GM23338 (cell line): ENCODE measurements around the gene KPNA4. TPM values are rescaled to one million over a fixed set of nuclear protein-coding genes. Genes with fewer than 3 reads are reported as not detected.

Experiments
- ATAC-seq: fragments of 200-7000 bp; cut with Tn5 transposase; 3 replicates; pipeline ENCODE4 v1.9.1; 2020
- DNase-seq: peaks from one replicate; pipeline ENCODE4 v3.0.0-alpha.2; 2015; ENCODE audit warnings: low spot score
- H2AFZ ChIP-seq: fragments of 200-600 bp; sonication (generic); 2 replicates; pipeline ENCODE4 v1.8.0; 2016; ENCODE audit warnings: antibody characterized with exemption, mild to moderate bottlenecking, moderate library complexity
- H3F3A ChIP-seq: fragments of 200-600 bp; sonication (generic); replicated peaks from 2 replicates; pipeline ENCODE4 v1.8.0; 2017; ENCODE audit warnings: antibody characterized with exemption, mixed run types, low read depth
- H3K27ac ChIP-seq: fragments of 200-600 bp; sonication (generic); 2 replicates; pipeline ENCODE4 v1.6.1; 2016; ENCODE audit warnings: low read depth
- H3K27me3 ChIP-seq: fragments of 200-600 bp; sonication (generic); 2 replicates; pipeline ENCODE4 v1.8.0; 2016; ENCODE audit warnings: mild to moderate bottlenecking, mixed run types, moderate library complexity; ENCODE audit not compliant: insufficient read depth
- H3K36me3 ChIP-seq: fragments of 200-600 bp; sonication (generic); 2 replicates; pipeline ENCODE4 v1.8.0; 2016; ENCODE audit warnings: mild to moderate bottlenecking; ENCODE audit not compliant: insufficient read depth
- H3K4me1 ChIP-seq: fragments of 200-600 bp; sonication (generic); 2 replicates; pipeline ENCODE4 v1.8.0; 2016; ENCODE audit warnings: mild to moderate bottlenecking, moderate library complexity; ENCODE audit not compliant: insufficient read depth
- H3K4me2 ChIP-seq: fragments of 200-600 bp; sonication (generic); 2 replicates; pipeline ENCODE4 v1.7.1; 2017; ENCODE audit warnings: mixed run types
- H3K4me3 ChIP-seq: fragments of 200-600 bp; sonication (generic); 2 replicates; pipeline ENCODE4 v1.6.1; 2016; ENCODE audit warnings: mixed run types
- H3K79me2 ChIP-seq: fragments of 200-600 bp; sonication (generic); replicated peaks from 2 replicates; pipeline ENCODE4 v1.8.0; 2017; ENCODE audit warnings: mild to moderate bottlenecking; ENCODE audit not compliant: insufficient read depth
- H3K9me2 ChIP-seq: fragments of 200-600 bp; sonication (generic); 2 replicates; pipeline ENCODE4 v1.8.0; 2017; ENCODE audit not compliant: insufficient read depth
- H4K20me1 ChIP-seq: fragments of 200-600 bp; sonication (generic); replicated peaks from 2 replicates; pipeline ENCODE4 v1.8.0; 2017; ENCODE audit warnings: mild to moderate bottlenecking; ENCODE audit not compliant: insufficient read depth
- H3K27ac Mint-ChIP-seq: 2 replicates; pipeline ENCODE4 v1.8.0; 2020; ENCODE audit warnings: inconsistent platforms, mild to moderate bottlenecking, moderate library complexity, mixed read lengths
- H3K27me3 Mint-ChIP-seq: 3 replicates; pipeline ENCODE4 v1.8.0; 2022; ENCODE audit warnings: low read depth, mild to moderate bottlenecking, moderate library complexity, mixed read lengths, inconsistent platforms; ENCODE audit not compliant: insufficient read depth, poor library complexity
- H3K36me3 Mint-ChIP-seq: 3 replicates; pipeline ENCODE4 v1.8.0; 2021; ENCODE audit warnings: low read depth, mild to moderate bottlenecking, inconsistent platforms, moderate library complexity, mixed read lengths
- H3K4me1 Mint-ChIP-seq: 3 replicates; pipeline ENCODE4 v1.8.0; 2020; ENCODE audit warnings: mild to moderate bottlenecking, inconsistent platforms, mixed read lengths
- H3K4me3 Mint-ChIP-seq: 3 replicates; pipeline ENCODE4 v1.8.0; 2021; ENCODE audit warnings: moderate library complexity, mild to moderate bottlenecking, inconsistent platforms, mixed read lengths
- H3K9me3 Mint-ChIP-seq: 3 replicates; pipeline ENCODE4 v1.8.0; 2020; ENCODE audit warnings: moderate library complexity, mild to moderate bottlenecking, inconsistent platforms, mixed read lengths
- EZH2 ChIP-seq: fragments of 200-600 bp; sonication (generic); IDR thresholded peaks from one replicate; pipeline ENCODE4 v1.8.0; 2017; ENCODE audit warnings: antibody characterized with exemption, mild to moderate bottlenecking, low read depth; ENCODE audit not compliant: unreplicated experiment
- EZH2phosphoT487 ChIP-seq: fragments of 200-600 bp; sonication (generic); IDR thresholded peaks from one replicate; pipeline ENCODE4 v1.8.1; 2018; ENCODE audit warnings: antibody characterized with exemption; ENCODE audit not compliant: unreplicated experiment
- JUNB ChIP-seq: IDR thresholded peaks from one replicate; pipeline ENCODE4 v1.6.1; 2016; ENCODE audit warnings: antibody characterized with exemption; ENCODE audit not compliant: unreplicated experiment
- STAT1 ChIP-seq: IDR thresholded peaks from one replicate; pipeline ENCODE4 v1.6.1; 2016; ENCODE audit warnings: antibody characterized with exemption; ENCODE audit not compliant: unreplicated experiment
- ZNF114 ChIP-seq: fragments of 250-450 bp; sonication (Bioruptor Pico); IDR thresholded peaks from 2 replicates; pipeline ENCODE4 v1.5.0; 2020; ENCODE audit warnings: mild to moderate bottlenecking, moderate library complexity
- ZNF462 ChIP-seq: fragments of 250-450 bp; sonication (Bioruptor Pico); IDR thresholded peaks from 2 replicates; pipeline ENCODE4 v1.5.0; 2020; ENCODE audit warnings: mild to moderate bottlenecking, moderate library complexity
- polyA plus RNA-seq: library from polyadenylated mRNA; unstranded; fragments of >200 nt; fragmentation: Nextera tagmentation; extraction: Ambion mirVana; gene quantifications from 2 replicates; pipeline ENCODE4 v1.2.1, GENCODE V29; 2016
- total RNA-seq: library from RNA; depleted of rRNA; stranded (reverse); fragments of >200 nt; shearing (Covaris generic); gene quantifications from 2 replicates; pipeline ENCODE4 v1.2.3, GENCODE V29; 2014
- TF ChIP-seq, protein P1 (sequence below), 2 experiments: fragments of 200-600 bp in 1 of 2; sonication (generic) in 1 of 2; conservative IDR thresholded peaks; 2 replicates each; pipeline versions ENCODE4 v1.5.1 to v1.6.1; 2016 to 2017; ENCODE audit warnings: antibody characterized with exemption in 2 of 2, low read depth in 2 of 2, mild to moderate bottlenecking in 2 of 2, moderate library complexity in 1 of 2

KPNA4 gene
- total and polyA plus RNA-seq, 2 experiments from 2014 or later, result 17.8 to 36.2 TPM

DNA sequence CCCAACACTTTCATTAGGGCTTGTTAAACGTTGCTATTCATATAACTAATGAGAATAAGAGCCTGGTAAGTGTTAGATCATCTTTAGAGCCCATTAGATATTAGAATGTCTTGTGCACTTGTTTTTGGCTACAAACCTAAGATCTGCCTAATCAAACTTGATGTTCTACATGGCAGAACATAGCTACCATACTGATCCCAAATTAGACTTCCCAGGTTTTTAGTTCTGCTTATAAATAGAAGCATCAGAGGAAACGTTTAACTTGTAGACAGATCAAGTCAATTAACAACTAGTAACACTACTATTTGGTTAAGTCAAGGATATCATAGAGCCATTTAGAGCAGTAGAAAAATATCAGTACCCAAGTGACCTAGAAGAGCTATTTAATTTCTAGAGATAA, 11.7 kb upstream of the KPNA4 start (continued):
- no peak for TF ChIP-seq ZNF114 (CRISPR knock-in tag)
- TF ChIP-seq, protein P1, sequence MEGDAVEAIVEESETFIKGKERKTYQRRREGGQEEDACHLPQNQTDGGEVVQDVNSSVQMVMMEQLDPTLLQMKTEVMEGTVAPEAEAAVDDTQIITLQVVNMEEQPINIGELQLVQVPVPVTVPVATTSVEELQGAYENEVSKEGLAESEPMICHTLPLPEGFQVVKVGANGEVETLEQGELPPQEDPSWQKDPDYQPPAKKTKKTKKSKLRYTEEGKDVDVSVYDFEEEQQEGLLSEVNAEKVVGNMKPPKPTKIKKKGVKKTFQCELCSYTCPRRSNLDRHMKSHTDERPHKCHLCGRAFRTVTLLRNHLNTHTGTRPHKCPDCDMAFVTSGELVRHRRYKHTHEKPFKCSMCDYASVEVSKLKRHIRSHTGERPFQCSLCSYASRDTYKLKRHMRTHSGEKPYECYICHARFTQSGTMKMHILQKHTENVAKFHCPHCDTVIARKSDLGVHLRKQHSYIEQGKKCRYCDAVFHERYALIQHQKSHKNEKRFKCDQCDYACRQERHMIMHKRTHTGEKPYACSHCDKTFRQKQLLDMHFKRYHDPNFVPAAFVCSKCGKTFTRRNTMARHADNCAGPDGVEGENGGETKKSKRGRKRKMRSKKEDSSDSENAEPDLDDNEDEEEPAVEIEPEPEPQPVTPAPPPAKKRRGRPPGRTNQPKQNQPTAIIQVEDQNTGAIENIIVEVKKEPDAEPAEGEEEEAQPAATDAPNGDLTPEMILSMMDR (conservative IDR thresholded peaks at IDR 0.05; ENCODE audit: low read depth in 2 of 2), result no peak
- TF ChIP-seq JUNB, result no peak
- TF ChIP-seq STAT1, result no peak
- no peak for TF ChIP-seq EZH2phosphoT487

GRCh38 chr3:160576621-160577020, 11.2 kb upstream of the KPNA4 start:
- no peak overlapping the region for H2AFZ ChIP-seq
- no peak overlapping the region for H3K27ac Mint-ChIP-seq
- no peaks in the 10 kb centered on the region for H3K4me1 Mint-ChIP-seq
- no peak overlapping the region for H3K4me2 ChIP-seq
- no peaks in the 10 kb centered on the region for H3K36me3 ChIP-seq
- H3K9me3 Mint-ChIP-seq, result peaks cover 9% of the 10 kb centered on the region; the same call in 1 of the 3 replicates
- no peaks in the 10 kb centered on the region for H3K4me1 ChIP-seq
- H3K4me3 Mint-ChIP-seq, result no peak overlapping the region
- no peak overlapping the region for H3K27ac ChIP-seq
- TF ChIP-seq ZNF462 (CRISPR knock-in tag), result no peak
- no peak for TF ChIP-seq EZH2
- TF ChIP-seq, protein P1 (conservative IDR thresholded peaks at IDR 0.05; ENCODE audit: low read depth in 2 of 2), result no peak
- DNase-seq (no peak), ATAC-seq (no peak)
- H3F3A ChIP-seq, result no peaks in the 10 kb centered on the region
- no peak overlapping the region for H3K4me3 ChIP-seq
- peaks cover 3% of the 10 kb centered on the region for H3K27me3 Mint-ChIP-seq
- H3K79me2 ChIP-seq, result no peaks in the 10 kb centered on the region
- H3K36me3 Mint-ChIP-seq, result peaks cover 3% of the 10 kb centered on the region; the same call in 1 of the 3 replicates
- no peaks in the 10 kb centered on the region for H3K9me2 ChIP-seq
- H4K20me1 ChIP-seq, result no peaks in the 10 kb centered on the region
- H3K27me3 ChIP-seq, result no peaks in the 10 kb centered on the region
